Activated CD4-positive, alpha-beta T cell treated with anti-CD3 and anti-CD28 coated beads, Interleukin-2, Interleukin-6, amounts not matched to agents 100 ng/mL and 50 ng/mL, durations not matched to agents 16 hours and 8 hours (primary cell): Measurements from ENCODE around the gene TWIST2.

Experiments
- DNase-seq: peaks from one replicate; pipeline ENCODE4 v3.0.0-alpha.2; 2020

Gene TWIST2

DNA sequence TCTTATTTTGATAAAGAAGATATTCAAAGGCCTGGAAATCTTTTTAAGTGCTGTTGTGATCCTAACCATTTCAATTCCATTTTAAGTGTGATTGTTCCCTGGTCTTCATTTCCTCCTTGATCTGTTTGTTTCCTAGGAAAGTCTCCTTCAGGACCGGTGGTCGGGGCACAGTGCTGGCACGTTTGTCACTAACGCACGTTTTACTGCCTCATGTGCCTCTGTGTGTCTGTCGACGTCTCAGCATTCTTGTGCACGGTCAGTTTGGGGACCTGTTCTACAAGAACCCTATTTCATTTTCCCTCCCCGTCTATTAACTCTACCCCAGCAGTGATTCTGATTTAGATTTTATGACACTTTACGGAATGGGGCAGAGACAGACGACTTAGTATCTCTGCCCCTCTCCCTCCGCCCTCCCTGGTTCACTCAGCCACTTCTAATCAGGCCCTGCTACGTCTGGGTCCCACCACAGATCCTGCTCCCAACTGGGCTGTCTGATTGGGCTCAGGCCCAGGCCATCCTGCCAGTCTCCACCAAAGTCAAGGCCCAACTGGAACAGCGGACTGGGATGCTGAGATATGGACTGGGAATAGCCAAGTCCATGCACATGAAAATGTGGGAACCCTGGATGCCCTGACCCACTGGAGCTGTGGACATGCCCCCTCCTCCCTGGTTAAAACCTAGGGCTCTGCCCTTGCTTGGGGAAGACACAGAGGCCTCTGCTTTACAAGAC is 95.6 kb downstream of the TWIST2 start:
- DNase-seq = no peak

- DNase-seq = peak; percentile 28
Observed at GRCh38 chr2:238945433-238946150, 97.7 kb downstream of the TWIST2 start.

- DNase-seq = no peak
Observed at GRCh38 chr2:238946318-238947242, 98.7 kb downstream of the TWIST2 start.

DNA sequence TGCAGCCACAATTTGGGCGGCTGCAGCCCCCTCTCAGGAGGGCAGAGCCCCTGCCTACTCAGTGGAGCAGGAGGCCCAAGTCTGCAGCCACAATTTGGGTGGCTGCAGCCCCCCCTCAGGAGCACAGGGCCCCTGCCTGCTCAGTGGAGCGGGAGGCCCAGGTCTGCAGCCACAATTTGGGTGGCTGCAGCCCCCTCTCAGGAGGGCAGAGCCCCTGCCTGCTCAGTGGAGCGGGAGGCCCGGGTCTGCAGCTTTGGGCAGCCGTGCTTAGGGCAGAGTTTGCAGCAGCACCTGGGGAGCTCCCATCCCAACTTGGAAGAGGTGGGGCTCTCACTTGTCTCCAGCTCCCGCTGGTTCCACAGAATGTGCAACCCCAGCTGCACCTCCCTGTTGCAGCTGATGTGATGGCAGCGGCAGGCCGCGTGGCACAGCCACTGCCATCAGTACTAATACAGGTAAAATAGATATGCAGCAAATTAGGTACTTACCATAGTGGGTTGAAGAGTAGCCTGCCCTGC is 99.4 kb downstream of the TWIST2 start:
- DNase-seq = no peak

DNA sequence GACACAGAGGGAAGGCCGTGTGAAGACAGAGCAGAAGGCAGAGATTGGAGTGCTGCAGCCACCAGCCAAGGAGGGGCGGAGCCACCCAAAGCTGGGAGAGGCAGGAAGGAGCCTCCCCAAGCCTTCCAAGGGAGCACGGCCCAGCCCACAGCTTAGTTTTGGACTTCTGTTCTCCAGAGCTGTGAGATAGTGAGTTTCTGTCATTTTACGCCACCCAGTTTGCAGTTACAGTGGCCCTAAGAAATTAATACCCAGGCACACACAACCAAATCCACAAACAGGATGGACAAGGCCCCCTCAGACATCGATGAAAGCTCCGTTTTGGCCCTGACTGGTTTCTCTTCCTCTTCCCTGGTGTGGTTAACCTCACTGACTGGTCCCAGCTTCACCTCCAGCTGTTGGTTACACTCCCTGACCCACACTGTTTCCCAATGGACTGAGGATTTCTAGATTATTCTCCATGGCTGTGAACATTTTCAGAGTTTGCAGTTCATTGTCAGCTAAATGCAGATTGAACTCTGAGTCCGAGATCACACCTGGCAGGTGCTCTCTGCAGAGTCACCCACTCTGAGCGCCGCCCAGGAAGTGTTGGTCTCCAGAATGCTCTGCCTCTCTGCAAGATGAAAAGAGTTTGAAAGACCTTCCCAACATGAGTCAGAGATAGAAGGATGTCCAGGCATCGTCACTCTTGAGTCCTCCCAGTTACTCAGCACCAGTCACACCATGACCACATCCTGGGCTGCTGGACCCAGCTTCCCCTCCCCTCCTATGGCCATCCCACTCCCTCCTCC is 100.2 kb downstream of the TWIST2 start:
- DNase-seq = no peak

- no peak for DNase-seq
Observed at GRCh38 chr2:238948765-238949641, 101.1 kb downstream of the TWIST2 start.

DNA sequence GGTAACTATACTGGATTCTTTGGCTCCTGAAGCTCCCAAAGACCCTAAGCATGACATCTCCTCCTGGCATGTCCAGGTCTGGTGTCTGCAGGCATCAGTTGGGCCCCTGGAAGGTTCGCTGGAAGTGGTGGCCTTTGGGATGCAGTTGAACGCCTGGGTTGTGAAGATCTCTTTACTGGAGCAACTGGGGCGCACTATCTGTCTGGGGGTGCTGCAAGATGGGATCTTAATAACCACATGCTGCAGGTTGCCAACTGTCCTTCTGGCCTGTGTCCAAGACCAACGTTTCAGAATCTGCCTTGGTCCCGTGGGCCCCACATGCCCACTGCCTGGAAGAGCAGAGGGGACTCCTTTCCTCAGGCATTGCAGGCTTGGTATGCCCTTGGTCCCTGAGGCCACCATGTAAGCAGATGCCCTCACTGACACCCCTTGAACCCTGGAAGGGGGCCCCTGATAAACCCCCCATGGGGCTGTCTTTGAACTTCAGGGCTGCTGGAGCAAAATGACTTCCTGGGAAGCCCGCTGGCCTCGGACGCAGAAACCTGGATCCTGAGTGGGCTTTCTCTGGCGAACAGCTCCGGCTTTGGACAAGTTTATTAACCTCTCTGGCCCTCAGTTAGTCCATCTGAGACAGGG is 101.9 kb downstream of the TWIST2 start:
- DNase-seq = no peak

- DNase-seq = no peak
Observed at GRCh38 chr2:238950551-238950950, 102.7 kb downstream of the TWIST2 start.

DNA sequence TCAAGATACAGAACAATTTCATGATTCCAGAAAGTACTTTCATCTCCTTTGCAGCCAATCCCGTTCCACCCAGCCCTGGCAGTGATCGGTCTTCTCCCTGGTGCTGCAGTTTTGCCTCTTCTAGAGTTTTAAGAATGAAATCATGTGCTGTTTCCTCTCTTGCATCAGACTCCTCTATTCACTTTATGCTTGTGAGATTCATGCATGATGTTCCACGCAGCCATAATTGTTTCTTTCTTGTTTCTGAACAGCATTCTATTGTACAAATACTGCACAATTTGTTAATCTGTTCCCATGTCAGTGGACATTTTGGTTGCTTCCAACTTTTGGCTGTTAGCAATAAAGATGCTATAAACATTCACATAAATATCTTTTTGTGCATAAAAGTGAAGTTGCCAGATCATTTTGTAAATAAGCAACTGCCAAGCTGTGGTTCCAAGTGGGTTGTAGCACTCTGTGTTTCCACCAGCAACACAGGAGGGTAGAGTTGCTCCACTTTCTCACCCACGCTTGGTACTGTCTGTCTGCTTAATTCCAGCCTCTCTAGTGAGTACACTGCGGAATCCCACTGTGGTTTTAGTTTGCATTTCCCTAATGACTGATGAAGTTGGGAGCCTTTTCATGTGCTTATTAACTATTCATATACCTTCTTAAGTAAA is 104.5 kb downstream of the TWIST2 start:
- DNase-seq = no peak

GRCh38 chr2:238954841-238955591 is 107.1 kb downstream of the TWIST2 start:
- no peak for DNase-seq

DNA sequence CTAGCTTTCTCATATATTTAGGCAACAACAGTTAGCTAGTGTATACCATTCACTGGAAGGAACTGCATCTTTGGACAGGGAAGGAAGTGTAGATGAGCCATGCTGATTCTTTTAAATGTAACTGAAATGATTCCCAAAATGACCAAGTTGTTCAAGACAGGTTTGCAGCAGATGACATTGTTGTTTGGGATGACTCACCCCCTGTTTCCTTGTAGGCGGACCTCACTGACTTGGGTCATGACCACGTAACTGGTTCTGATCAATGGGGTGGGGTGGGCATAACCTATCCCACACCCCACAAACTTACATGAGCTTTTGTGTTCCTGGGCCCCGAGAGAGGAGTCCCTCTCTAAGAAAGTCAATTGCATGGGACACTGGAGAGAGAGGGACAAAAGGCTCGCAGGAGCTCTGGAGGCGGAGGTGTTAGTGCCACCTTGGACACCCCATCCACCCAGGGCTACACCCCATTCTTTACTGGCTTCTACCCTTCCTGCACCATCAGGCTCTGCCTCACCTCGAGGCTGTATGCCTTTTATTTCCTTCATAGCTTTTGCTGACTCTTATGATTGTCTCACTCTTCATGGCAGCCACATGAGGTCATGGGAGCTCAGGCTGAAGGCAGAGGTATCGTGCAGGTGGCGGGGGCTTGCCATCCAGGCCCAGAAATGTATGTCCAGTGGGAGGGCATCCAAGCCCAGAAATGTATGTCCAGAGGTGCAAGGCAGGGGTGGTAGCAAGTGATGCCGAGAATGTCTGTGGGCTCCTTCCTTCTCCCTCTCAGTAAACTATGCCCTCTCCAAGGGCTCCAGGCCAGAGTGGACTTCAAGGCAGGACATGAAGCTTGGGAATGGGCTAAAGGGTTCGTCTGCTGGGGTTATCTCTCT is 108.0 kb downstream of the TWIST2 start:
- DNase-seq = no peak

GRCh38 chr2:238956676-238957075 is 108.8 kb downstream of the TWIST2 start:
- DNase-seq = no peak
